SK-N-MC (cell line): ENCODE data around the gene ARPC5L.

ENCODE experiments used
- DNase-seq: peaks from one replicate; pipeline ENCODE4 v3.0.0-alpha.2; 2011; ENCODE audit warnings: low read depth, low spot score
- H3K27ac ChIP-seq: fragments of 200-600 bp; sonication (generic); 2 replicates; pipeline ENCODE4 v1.5.1; 2016; ENCODE audit warnings: mixed run types
- H3K36me3 ChIP-seq: fragments of 200-600 bp; sonication (generic); 2 replicates; pipeline ENCODE4 v1.6.1; 2017; ENCODE audit warnings: antibody characterized with exemption, low read length, mixed read lengths; ENCODE audit not compliant: insufficient read depth
- H3K4me3 ChIP-seq: fragments of 200-600 bp; sonication (generic); 2 replicates; pipeline ENCODE4 v1.5.1; 2016
- H3K9ac ChIP-seq: fragments of 200-600 bp; sonication (generic); 2 replicates; pipeline ENCODE4 v1.8.0; 2017; ENCODE audit warnings: mixed run types, mixed read lengths; ENCODE audit not compliant: insufficient read length
- H3K9me3 ChIP-seq: fragments of 200-600 bp; sonication (generic); 2 replicates; pipeline ENCODE4 v1.6.1; 2017; ENCODE audit warnings: low read depth, mild to moderate bottlenecking, antibody characterized with exemption, low read length, moderate library complexity, mixed read lengths
- EZH2 ChIP-seq: fragments of 200-600 bp; sonication (generic); IDR thresholded peaks from one replicate; pipeline ENCODE4 v1.6.1; 2017; ENCODE audit warnings: antibody characterized with exemption
- FOXP2 ChIP-seq: optimal IDR thresholded peaks from 2 replicates; pipeline ENCODE3; 2011; ENCODE audit warnings: mild to moderate bottlenecking, moderate library complexity; ENCODE audit not compliant: insufficient read depth; ENCODE audit errors: extremely low read length, control extremely low read depth
- POLR2AphosphoS5 ChIP-seq: IDR thresholded peaks from 2 replicates; pipeline ENCODE4 v1.6.1; 2012; ENCODE audit warnings: mild to moderate bottlenecking, low read depth, low read length, borderline replicate concordance

Gene ARPC5L

GRCh38 chr9:124852121-124852828 lies 9.7 kb upstream of the ARPC5L start:
- Histone ChIP-seq H3K9ac (no peak overlapping the region), H3K36me3 (peaks cover 7% of the 10 kb centered on the region), H3K4me3 (peak overlapping the region; percentile 76), H3K9me3 (no peaks in the 10 kb centered on the region), H3K27ac (no peak overlapping the region)
- no peak for TF ChIP-seq EZH2
- no peak for TF ChIP-seq FOXP2
- no peak for TF ChIP-seq POLR2AphosphoS5
- DNase-seq, result no peak

GRCh38 chr9:124852829-124853531 lies 8.9 kb upstream of the ARPC5L start, which contains the start of gene WDR38:
TSS of gene WDR38 (plus strand) at chr9:124853460. CDS start at chr9:124853532, 72 bp downstream.
- H3K4me3 ChIP-seq, result peak within 1 kb of the TSS; percentile 76
- no peak for DNase-seq
- H3K36me3 ChIP-seq, result peaks cover 14% of the 10 kb centered on the region
- H3K9ac ChIP-seq, result no peak within 1 kb of the TSS
- no peak within 1 kb of the TSS for H3K27ac ChIP-seq
- TF ChIP-seq POLR2AphosphoS5, result no peak
- no peak for TF ChIP-seq EZH2
- no peak for TF ChIP-seq FOXP2
- no peaks in the 10 kb centered on the region for H3K9me3 ChIP-seq

- no peak overlapping the region for H3K27ac ChIP-seq
- DNase-seq, result no peak
- no peak overlapping the region for H3K9ac ChIP-seq
- H3K9me3 ChIP-seq, result no peaks in the 10 kb centered on the region
- TF ChIP-seq POLR2AphosphoS5, result no peak
- TF ChIP-seq EZH2, result no peak
- no peak for TF ChIP-seq FOXP2
- peaks cover 21% of the 10 kb centered on the region for H3K36me3 ChIP-seq
- H3K4me3 ChIP-seq, result peak overlapping the region; percentile 76
These were observed 8.3 kb upstream of the ARPC5L start for GRCh38 chr9:124853605-124854143.

- H3K27ac ChIP-seq, result no peak overlapping the region
These were observed 7.8 kb upstream of the ARPC5L start for GRCh38 chr9:124854161-124854560.

GRCh38 chr9:124854822-124855221 lies 7.1 kb upstream of the ARPC5L start:
- no peak for DNase-seq
- TF ChIP-seq POLR2AphosphoS5 (no peak), FOXP2 (no peak), EZH2 (no peak)
- peaks cover 32% of the 10 kb centered on the region for H3K36me3 ChIP-seq
- no peak overlapping the region for H3K4me3 ChIP-seq
- H3K9ac ChIP-seq, result no peak overlapping the region
- no peaks in the 10 kb centered on the region for H3K9me3 ChIP-seq
- H3K27ac ChIP-seq, result peak overlapping the region; percentile 60; the same call in 1 of the 2 replicates

More at GRCh38 chr9:124854161-124854560, 7.8 kb upstream of the ARPC5L start:
- Histone ChIP-seq H3K4me3 (no peak overlapping the region), H3K36me3 (peaks cover 26% of the 10 kb centered on the region), H3K9me3 (no peaks in the 10 kb centered on the region), H3K9ac (no peak overlapping the region)
- DNase-seq, result no peak
- TF ChIP-seq POLR2AphosphoS5 (no peak), EZH2 (no peak), FOXP2 (no peak)

- no peak for DNase-seq
- no peak overlapping the region for H3K4me3 ChIP-seq
- H3K9me3 ChIP-seq, result no peaks in the 10 kb centered on the region
- no peak overlapping the region; the same call in 1 of the 2 replicates for H3K27ac ChIP-seq
- no peak overlapping the region for H3K9ac ChIP-seq
- TF ChIP-seq EZH2, result no peak
- no peak for TF ChIP-seq FOXP2
- no peak for TF ChIP-seq POLR2AphosphoS5
- peaks cover 40% of the 10 kb centered on the region for H3K36me3 ChIP-seq
These were observed 6.4 kb upstream of the ARPC5L start for GRCh38 chr9:124855566-124855943.

GRCh38 chr9:124855944-124856765 lies 5.8 kb upstream of the ARPC5L start:
- no peak overlapping the region for H3K4me3 ChIP-seq
- H3K36me3 ChIP-seq, result peaks cover 46% of the 10 kb centered on the region
- TF ChIP-seq POLR2AphosphoS5 (peak; percentile 23), EZH2 (no peak), FOXP2 (no peak)
- H3K27ac ChIP-seq, result no peak overlapping the region
- no peak for DNase-seq
- no peaks in the 10 kb centered on the region for H3K9me3 ChIP-seq
- no peak overlapping the region for H3K9ac ChIP-seq
